ENCODE measurements around the gene NBPF4. TPM values are rescaled to one million over a fixed set of nuclear protein-coding genes. Genes with fewer than 3 reads are reported as not detected.
A peak's percentile ranks its signal among the peaks of the same experiment; 100 is the strongest.

NBPF4 gene
- total RNA-seq, 2 donors from 2014 or later, result not detected

GRCh38 chr1:108200687-108201051 lies 43.2 kb downstream of the NBPF4 start:
- ATAC-seq (peak; percentile 37), DNase-seq (peak; percentile 37 to 63 (median 48))
- 0 to 1% methylated on average over 10 of the region's 10 CpGs for WGBS, 2 donors
- no peaks in the 10 kb centered on the region for H3K27me3 ChIP-seq
- H3K36me3 ChIP-seq (replicated peaks in 1 of 2; ENCODE audit: insufficient read depth in 1 of 2, low read depth in 2 of 2), result no peaks in the 10 kb centered on the region
- intact Hi-C loops (cut with DNase I), result no loop called here
- TF ChIP-seq POLR2A (IDR thresholded peaks at IDR 0.05) (no peak), CTCF (IDR thresholded peaks at IDR 0.05) (peak in 4 of 7 experiments; percentile 8 to 30 (median 22))
- H3K27ac ChIP-seq, result peak overlapping the region; percentile 70 to 88 (median 79)
- peaks cover 14% of the 10 kb centered on the region for H3K4me1 ChIP-seq
- no peaks in the 10 kb centered on the region for H3K9me3 ChIP-seq
- H3K4me3 ChIP-seq, result peak overlapping the region; percentile 78 to 83

- H3K27ac ChIP-seq, result peak within 1 kb of the TSS; percentile 70 to 88 (median 79)
- DNase-seq, result peak; percentile 74 to 86 (median 82)
- H3K9me3 ChIP-seq, result no peaks in the 10 kb centered on the region
- TF ChIP-seq CTCF (IDR thresholded peaks at IDR 0.05), result peak in 1 of 7 experiments; percentile 5
- TF ChIP-seq POLR2A (IDR thresholded peaks at IDR 0.05), result peak; percentile 42 to 69 (median 67)
- peak within 1 kb of the TSS; percentile 78 to 83 for H3K4me3 ChIP-seq
- intact Hi-C loops (cut with DNase I), result no loop called here
- H3K4me1 ChIP-seq, result peaks cover 14% of the 10 kb centered on the region
- peak; percentile 95 for ATAC-seq
- no peaks in the 10 kb centered on the region for H3K36me3 ChIP-seq (replicated peaks in 1 of 2; ENCODE audit: insufficient read depth in 1 of 2, low read depth in 2 of 2)
- 0 to 1% methylated on average over 25 to 65 of the region's 97 CpGs for WGBS, 2 donors
- no peaks in the 10 kb centered on the region for H3K27me3 ChIP-seq
These were observed 43.8 kb downstream of the NBPF4 start, which contains the start of gene SLC25A24 for GRCh38 chr1:108199781-108200686. SLC25A24 (minus strand) TSS chr1:108200343; CDS start chr1:108200138, 205 bp downstream.

GRCh38 chr1:108199201-108199691 lies 44.6 kb downstream of the NBPF4 start:
- intact Hi-C loops (cut with DNase I), result no loop called here
- H3K27me3 ChIP-seq, result no peaks in the 10 kb centered on the region
- no peaks in the 10 kb centered on the region for H3K9me3 ChIP-seq
- peak overlapping the region; percentile 78 to 83 for H3K4me3 ChIP-seq
- ATAC-seq, result peak; percentile 6
- 4 to 15% methylated on average over 9 of the region's 9 CpGs for WGBS, 2 donors
- H3K4me1 ChIP-seq, result peaks cover 14% of the 10 kb centered on the region
- H3K36me3 ChIP-seq (replicated peaks in 1 of 2; ENCODE audit: insufficient read depth in 1 of 2, low read depth in 2 of 2), result no peaks in the 10 kb centered on the region
- DNase-seq, result peak in 1 of 4 donors; percentile 4
- peak overlapping the region; percentile 70 to 88 (median 79) for H3K27ac ChIP-seq
- TF ChIP-seq POLR2A (IDR thresholded peaks at IDR 0.05), result no peak
- no peak for TF ChIP-seq CTCF (IDR thresholded peaks at IDR 0.05)

- WGBS, 2 donors, result 96 to 100% methylated on average over 1 of the region's 1 CpG
- Histone ChIP-seq H3K27ac (no peak overlapping the region), H3K27me3 (no peaks in the 10 kb centered on the region)
These were observed 49.8 kb downstream of the NBPF4 start for GRCh38 chr1:108194051-108194450.

More at GRCh38 chr1:108194051-108194450, 49.8 kb downstream of the NBPF4 start:
- DNase-seq (no peak), ATAC-seq (no peak)
- no peak for TF ChIP-seq CTCF (IDR thresholded peaks at IDR 0.05)
- no peaks in the 10 kb centered on the region for H3K9me3 ChIP-seq
- H3K36me3 ChIP-seq (replicated peaks in 1 of 2; ENCODE audit: insufficient read depth in 1 of 2, low read depth in 2 of 2), result no peaks in the 10 kb centered on the region
- intact Hi-C loops (cut with DNase I), result no loop called here
- H3K4me3 ChIP-seq, result no peak overlapping the region
- peaks cover 6% of the 10 kb centered on the region for H3K4me1 ChIP-seq
